H1 (cell line): ENCODE results near the gene SPG7. TPM values are rescaled to one million over a fixed set of nuclear protein-coding genes. Genes with fewer than 3 reads are reported as not detected.

Source experiments
- CTCF ChIA-PET: fragments of 300-600 bp; sonication (Branson Sonifier 250); formaldehyde crosslinking; loops from one replicate; lab custom pipeline; 2021; ENCODE audit not compliant: partially characterized antibody; lab: Charles Lee
- POLR2A ChIA-PET: fragments of 300-600 bp; sonication (Branson Sonifier 250); formaldehyde crosslinking; loops from one replicate; lab custom pipeline; 2021; ENCODE audit warnings: inconsistent platforms; ENCODE audit not compliant: partially characterized antibody; lab: Charles Lee
- DNase-seq, 2 experiments: peaks; one replicate each; pipeline versions ENCODE4 v3.0.0 to v3.0.0-alpha.2; 2010 to 2022; ENCODE audit warnings: low spot score in 2 of 2, low read depth in 1 of 2, mixed read lengths in 1 of 2
- FAIRE-seq: peaks from 2 replicates; lab custom pipeline; 2011; peaks lifted over from hg19 to GRCh38; lab: Jason Lieb, UNC
- H2AFZ ChIP-seq: 2 replicates; pipeline ENCODE4 v1.8.1; 2012; ENCODE audit warnings: low read length, inconsistent platforms
- H2AK5ac ChIP-seq: 2 replicates; pipeline ENCODE4 v1.6.1; 2013; ENCODE audit warnings: low read depth, low read length
- H2BK120ac ChIP-seq: replicated peaks from 2 replicates; pipeline ENCODE3; 2013; ENCODE audit warnings: low read depth, low read length, inconsistent platforms
- H2BK12ac ChIP-seq: 2 replicates; pipeline ENCODE4 v1.6.1; 2013; ENCODE audit warnings: low read depth, low read length
- H2BK15ac ChIP-seq: 2 replicates; pipeline ENCODE4 v1.6.1; 2013; ENCODE audit warnings: low read length
- H2BK20ac ChIP-seq: 2 replicates; pipeline ENCODE4 v1.6.1; 2013; ENCODE audit warnings: low read length
- H2BK5ac ChIP-seq: 2 replicates; pipeline ENCODE4 v1.6.1; 2013; ENCODE audit warnings: low read depth, low read length
- H3K14ac ChIP-seq: 2 replicates; pipeline ENCODE4 v1.6.1; 2013; ENCODE audit warnings: inconsistent platforms; ENCODE audit not compliant: insufficient read length
- H3K18ac ChIP-seq: 2 replicates; pipeline ENCODE4 v1.6.1; 2013; ENCODE audit warnings: low read length; ENCODE audit errors: extremely low read depth
- H3K23ac ChIP-seq: 2 replicates; pipeline ENCODE4 v1.6.1; 2013; ENCODE audit warnings: inconsistent platforms; ENCODE audit not compliant: insufficient read length
- H3K23me2 ChIP-seq: 2 replicates; pipeline ENCODE4 v1.6.1; 2013; ENCODE audit warnings: low read depth, low read length
- H3K27ac ChIP-seq: 2 replicates; pipeline ENCODE4 v1.6.1; 2011; ENCODE audit warnings: low read depth, low read length, inconsistent platforms
- H3K27me3 ChIP-seq, 4 experiments: replicated peaks in 1 of 4; 1 replicate in 1 of 4; 2 replicates in 3 of 4; pipeline versions ENCODE4 v1.6.1 to v1.8.1; 2011 to 2013; ENCODE audit warnings: low read length in 3 of 4, mild to moderate bottlenecking in 3 of 4, inconsistent platforms in 2 of 4, mixed read lengths in 2 of 4, moderate library complexity in 1 of 4; ENCODE audit not compliant: control insufficient read depth in 3 of 4, insufficient read depth in 3 of 4; ENCODE audit errors: extremely low read depth in 1 of 4
- H3K36me3 ChIP-seq, 4 experiments: 2 replicates each; pipeline versions ENCODE4 v1.6.1 to v1.8.1; 2011 to 2013; ENCODE audit warnings: mild to moderate bottlenecking in 4 of 4, low read length in 3 of 4, moderate library complexity in 2 of 4, control low read depth in 1 of 4, inconsistent platforms in 1 of 4; ENCODE audit not compliant: insufficient read depth in 4 of 4, control insufficient read depth in 2 of 4
- H3K4ac ChIP-seq: replicated peaks from 2 replicates; pipeline ENCODE3; 2013; ENCODE audit warnings: low read length, low read depth, mixed read lengths, inconsistent platforms; ENCODE audit not compliant: insufficient read length
- H3K4me1 ChIP-seq, 4 experiments: replicated peaks in 1 of 4; 1 replicate in 1 of 4; 2 replicates in 3 of 4; pipeline versions ENCODE4 v1.6.1 to v1.8.1; 2011 to 2013; ENCODE audit warnings: low read length in 3 of 4, inconsistent platforms in 2 of 4, mixed read lengths in 1 of 4; ENCODE audit not compliant: insufficient read depth in 4 of 4, control insufficient read depth in 3 of 4
- H3K4me2 ChIP-seq, 2 experiments: 2 replicates each; pipeline versions ENCODE4 v1.6.1 to v1.8.1; 2011 to 2013; ENCODE audit warnings: low read depth in 2 of 2, low read length in 2 of 2, control low read depth in 1 of 2, inconsistent platforms in 1 of 2, mild to moderate bottlenecking in 1 of 2; ENCODE audit not compliant: insufficient read depth in 1 of 2
- H3K4me3 ChIP-seq, 4 experiments: fragments of 200-600, 300-600 bp in 1 of 4; sonication (generic), shearing (Covaris generic), sonication (Bioruptor Twin) in 1 of 4; 2 replicates each; pipeline versions ENCODE4 v1.5.1 to v1.8.1; 2011 to 2016; ENCODE audit warnings: low read length in 4 of 4, low read depth in 3 of 4, control low read depth in 2 of 4, inconsistent platforms in 2 of 4, mild to moderate bottlenecking in 2 of 4, mixed read lengths in 1 of 4, moderate library complexity in 1 of 4; ENCODE audit not compliant: insufficient read depth in 2 of 4; ENCODE audit errors: extremely low read depth in 1 of 4
- H3K56ac ChIP-seq: replicated peaks from 2 replicates; pipeline ENCODE3; 2013; ENCODE audit warnings: low read depth, mild to moderate bottlenecking, mixed read lengths, low read length, inconsistent platforms; ENCODE audit not compliant: insufficient read length
- H3K79me1 ChIP-seq: 2 replicates; pipeline ENCODE4 v1.6.1; 2013; ENCODE audit warnings: low read depth, low read length, control low read depth
- H3K79me2 ChIP-seq, 2 experiments: 2 replicates each; pipeline versions ENCODE4 v1.6.1 to v1.8.1; 2012 to 2013; ENCODE audit warnings: low read length in 2 of 2, mild to moderate bottlenecking in 2 of 2, inconsistent platforms in 1 of 2; ENCODE audit not compliant: insufficient read depth in 2 of 2, control insufficient read depth in 1 of 2
- H3K9ac ChIP-seq, 4 experiments: replicated peaks in 1 of 4; 1 replicate in 1 of 4; 2 replicates in 3 of 4; pipeline versions ENCODE4 v1.6.1 to v1.8.1; 2011 to 2013; ENCODE audit warnings: low read depth in 3 of 4, low read length in 3 of 4, control low read depth in 2 of 4, mild to moderate bottlenecking in 2 of 4, moderate library complexity in 2 of 4, inconsistent platforms in 1 of 4; ENCODE audit errors: extremely low read depth in 1 of 4
- H3K9me3 ChIP-seq, 2 experiments: 2 replicates each; pipeline versions ENCODE4 v1.6.1 to v1.8.1; 2012 to 2013; ENCODE audit warnings: mild to moderate bottlenecking in 2 of 2, moderate library complexity in 2 of 2, control low read depth in 1 of 2, inconsistent platforms in 1 of 2, low read depth in 1 of 2, low read length in 1 of 2, mixed read lengths in 1 of 2; ENCODE audit not compliant: insufficient read depth in 2 of 2
- H4K20me1 ChIP-seq, 2 experiments: replicated peaks in 1 of 2; 2 replicates each; pipeline versions ENCODE3 to v1.8.1; 2011 to 2013; ENCODE audit warnings: inconsistent platforms in 2 of 2, low read length in 2 of 2, mild to moderate bottlenecking in 1 of 2; ENCODE audit not compliant: insufficient read depth in 2 of 2, control insufficient read depth in 1 of 2
- H4K5ac ChIP-seq: 2 replicates; pipeline ENCODE4 v1.6.1; 2013; ENCODE audit warnings: low read length, low read depth, mixed read lengths, inconsistent platforms; ENCODE audit not compliant: insufficient read length
- H4K8ac ChIP-seq: 2 replicates; pipeline ENCODE4 v1.8.0; 2013; ENCODE audit warnings: mild to moderate bottlenecking, moderate library complexity, low read length, inconsistent platforms; ENCODE audit not compliant: insufficient read depth; ENCODE audit errors: extremely low read depth
- H4K91ac ChIP-seq: replicated peaks from 2 replicates; pipeline ENCODE3; 2013; ENCODE audit warnings: low read length, mixed read lengths, inconsistent platforms; ENCODE audit not compliant: insufficient read length
- JUND ChIP-seq: IDR thresholded peaks from 2 replicates; pipeline ENCODE4 v1.6.1; 2011; ENCODE audit warnings: mild to moderate bottlenecking, improper control_type of control experiment, low read length
- TCF12 ChIP-seq: IDR thresholded peaks from 2 replicates; pipeline ENCODE4 v1.6.1; 2011; ENCODE audit warnings: low read depth, mild to moderate bottlenecking, low read length
- WGBS, 2 experiments: shearing (Covaris generic) in 1 of 2; methylation state at CpG; one replicate each; pipeline versions ENCODE4 v1.1.6 to v1.1.7; 2013 to 2015; ENCODE audit warnings: low lambda C conversion rate in 2 of 2, mixed read lengths in 2 of 2, inconsistent platforms in 1 of 2, low coverage in 1 of 2, missing lambda C conversion rate in 1 of 2; ENCODE audit not compliant: insufficient replicate concordance in 2 of 2, insufficient coverage in 1 of 2, insufficient read length in 1 of 2; ENCODE audit errors: extremely low coverage in 1 of 2, missing lambda C conversion rate in 1 of 2; 5-methylcytosine and 5-hydroxymethylcytosine counted together
- polyA plus RNA-seq, 7 experiments: library from polyadenylated mRNA; depleted of rRNA in 3 of 7; stranded (reverse) in 5 of 7; unstranded in 2 of 7; fragments of >200 nt in 5 of 7; fragments of 200-250 nt in 2 of 7; gene quantifications; 1 replicate in 5 of 7; 2 replicates in 1 of 7; 4 replicates in 1 of 7; pipeline versions ENCODE4 v1.2.1 to v1.2.3, GENCODE V29; 2011 to 2013; ENCODE audit warnings: missing spikeins in 2 of 7, mixed read lengths in 2 of 7
- total RNA-seq: library from RNA; stranded (reverse); fragmentation: NEBNext Ultra II Directional; extraction: Animal tissue kit (Norgen Biotek cat#: 25700); gene quantifications from 2 replicates; pipeline ENCODE4 v1.2.1, GENCODE V29; 2021

SPG7 gene
- total and polyA plus RNA-seq, 2 of the 8 experiments (the other 6 are each of a cell fraction or from before 2014, with no cell fraction given) = 72.1 to 113 TPM

DNA sequence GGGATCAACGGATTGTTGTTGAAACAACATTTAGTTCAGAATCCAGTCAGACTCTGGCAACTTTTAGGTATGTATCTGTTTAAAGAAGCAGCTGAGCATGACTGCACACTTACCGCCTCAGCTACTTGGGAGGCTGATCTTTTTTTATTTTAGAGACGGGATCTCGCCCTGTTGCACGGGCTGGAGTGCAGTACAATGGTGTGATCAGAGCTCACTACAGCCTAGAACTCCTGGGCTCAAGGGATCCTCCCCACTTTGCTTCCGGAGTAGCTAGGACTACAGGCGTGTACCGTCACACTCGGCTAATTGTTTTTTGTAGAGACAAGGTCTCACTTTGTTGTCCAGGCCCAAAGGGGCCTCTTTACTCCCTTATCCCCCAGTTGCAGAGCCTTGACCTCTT lies 2.3 kb downstream of the SPG7 start:
- Histone ChIP-seq H3K4me1 (peaks cover 0 to 4% (median 0%) of the 10 kb centered on the region in 4 experiments; a peak in 4 of 7 replicates), H3K18ac (no peak overlapping the region), H3K9me3 (no peaks in the 10 kb centered on the region), H3K4ac (no peak overlapping the region), H3K79me1 (peaks cover 2% of the 10 kb centered on the region; the same call in 1 of the 2 replicates), H3K27ac (no peak overlapping the region), H2AFZ (no peak overlapping the region), H3K36me3 (peaks cover 17 to 35% (median 27%) of the 10 kb centered on the region in 4 experiments), H2BK15ac (no peak overlapping the region), H4K5ac (no peak overlapping the region), H2BK120ac (no peak overlapping the region), H2BK20ac (no peak overlapping the region), H3K9ac (no peak overlapping the region), H3K4me2 (no peak overlapping the region), H2BK5ac (no peak overlapping the region), H3K4me3 (no peak overlapping the region), H3K56ac (no peak overlapping the region), H3K79me2 (peaks cover 9 to 23% of the 10 kb centered on the region in 2 experiments), H4K20me1 (peaks cover 0 to 8% of the 10 kb centered on the region in 2 experiments), H3K23ac (no peak overlapping the region), H3K27me3 (peaks cover 0 to 4% (median 2%) of the 10 kb centered on the region in 4 experiments; a peak in 3 of 7 replicates), H3K14ac (no peak overlapping the region), H2BK12ac (no peak overlapping the region), H4K91ac (no peak overlapping the region), H3K23me2 (peaks cover 12% of the 10 kb centered on the region; the same call in 1 of the 2 replicates), H2AK5ac (no peak overlapping the region), H4K8ac (no peak overlapping the region)
- WGBS, 2 experiments = 96% methylated on average over 9 of the region's 9 CpGs; no CpG with 5 or more reads in 1 of the 2 experiments
- FAIRE-seq = no peak
- CTCF ChIA-PET = no interaction called here
- POLR2A ChIA-PET = interaction anchor here (0.9 to 5.2 kb wide), 4 partner anchors 11 to 46 kb away, joined by 3 to 56 read pairs (median 4); partner anchors contain the start of gene ANKRD11
- no peak for DNase-seq
- TF ChIP-seq JUND (no peak), TCF12 (no peak)
